HepG2 (cell line): ENCODE measurements around the gene MBLAC1. TPM values are rescaled to one million over a fixed set of nuclear protein-coding genes. Genes with fewer than 3 reads are reported as not detected.
A peak's percentile ranks its signal among the peaks of the same experiment; 100 is the strongest.

Source experiments
- ARID3A ChIP-seq: IDR thresholded peaks from 2 replicates; pipeline ENCODE4 v1.6.1; 2012; ENCODE audit warnings: low read depth, low read length, improper control_type of control experiment
- EED ChIP-seq: sonication (generic); formaldehyde crosslinking; IDR thresholded peaks from 2 replicates; pipeline ENCODE4 v1.5.0; 2020; ENCODE audit warnings: mild to moderate bottlenecking, missing genetic modification reagents
- FOSL2 ChIP-seq: sonication (generic); formaldehyde crosslinking; IDR thresholded peaks from 2 replicates; pipeline ENCODE4 v1.4.0; 2020; ENCODE audit warnings: missing genetic modification reagents
- HNRNPH1 ChIP-seq: fragments of 200-400 bp; formaldehyde crosslinking; optimal IDR thresholded peaks from 2 replicates; pipeline ENCODE3; 2017; ENCODE audit warnings: mild to moderate bottlenecking, low read depth, low read length
- MBD4 ChIP-seq: IDR thresholded peaks from 2 replicates; pipeline ENCODE4 v1.6.1; 2012; ENCODE audit warnings: low read length, inconsistent platforms, borderline replicate concordance
- NFKBIZ ChIP-seq: IDR thresholded peaks from 2 replicates; pipeline ENCODE4 v1.6.1; 2018; ENCODE audit warnings: missing genetic modification reagents, missing compliant biosample characterization
- POLR2A ChIP-seq, 2 experiments: IDR thresholded peaks; 2 replicates each; pipeline ENCODE4 v1.6.1; 2011; ENCODE audit warnings: low read depth in 2 of 2, low read length in 2 of 2, mild to moderate bottlenecking in 1 of 2, moderate library complexity in 1 of 2; ENCODE audit not compliant: insufficient read depth in 1 of 2
- RBM22 ChIP-seq: fragments of 200-400 bp; formaldehyde crosslinking; optimal IDR thresholded peaks from 2 replicates; pipeline ENCODE3; 2017; ENCODE audit warnings: mild to moderate bottlenecking, low read length, moderate library complexity
- SCMH1 ChIP-seq: sonication (generic); formaldehyde crosslinking; IDR thresholded peaks from 2 replicates; pipeline ENCODE4 v1.9.0; 2021; ENCODE audit warnings: missing genetic modification reagents, mild to moderate bottlenecking, borderline replicate concordance
- SSRP1 ChIP-seq: IDR thresholded peaks from 2 replicates; pipeline ENCODE4 v1.6.1; 2016; ENCODE audit warnings: control low read depth
- ZBTB39 ChIP-seq: sonication (generic); formaldehyde crosslinking; IDR thresholded peaks from 2 replicates; pipeline ENCODE4 v1.5.0; 2020; ENCODE audit warnings: missing genetic modification reagents
- ZNF205 ChIP-seq: IDR thresholded peaks from 2 replicates; pipeline ENCODE4 v1.6.1; 2018; ENCODE audit warnings: missing biosample characterization, missing genetic modification reagents
- ZNF230 ChIP-seq: sonication (generic); formaldehyde crosslinking; IDR thresholded peaks from 2 replicates; pipeline ENCODE4 v1.4.0; 2020; ENCODE audit warnings: mild to moderate bottlenecking, missing genetic modification reagents
- ZNF292 ChIP-seq: sonication (generic); formaldehyde crosslinking; IDR thresholded peaks from 2 replicates; pipeline ENCODE4 v1.8.1; 2022; ENCODE audit warnings: mild to moderate bottlenecking, low read depth, missing genetic modification reagents, borderline replicate concordance
- ZNF484 ChIP-seq: sonication (generic); formaldehyde crosslinking; IDR thresholded peaks from 2 replicates; pipeline ENCODE4 v1.5.1; 2020; ENCODE audit warnings: mild to moderate bottlenecking, low read depth, missing genetic modification reagents, borderline replicate concordance
- polyA plus RNA-seq, 8 experiments: library from polyadenylated mRNA; depleted of rRNA in 3 of 8; stranded (reverse) in 7 of 8; unstranded in 1 of 8; fragments of >200 nt; fragmentation: Illumina TruSeq in 4 of 8; extraction: Trizol in 4 of 8; gene quantifications; 2 replicates each; pipeline versions ENCODE4 v1.2.1 to v1.2.3, GENCODE V29; 2011 to 2016; ENCODE audit warnings: low read depth in 4 of 8, missing spikeins in 1 of 8, mixed read lengths in 1 of 8; ENCODE audit not compliant: insufficient read depth in 1 of 8
- total RNA-seq, 5 experiments: library from RNA; depleted of rRNA; stranded (reverse); fragments of >200 nt; fragmentation: Illumina TruSeq; extraction: Trizol; gene quantifications; 2 replicates each; pipeline ENCODE4 v1.2.3, GENCODE V29; 2016; ENCODE audit warnings: low read depth in 1 of 5

Gene MBLAC1
- total and polyA plus RNA-seq, 2 of the 13 experiments (the other 11 are each of a cell fraction or from before 2014, with no cell fraction given) = 0.79 to 2.1 TPM

GRCh38 chr7:100091411-100092181 is 35.2 kb upstream of the MBLAC1 start (continued):
- TF ChIP-seq ZNF292 (CRISPR knock-in tag) (no peak), ZNF484 (no peak), FOSL2 (no peak), SSRP1 (CRISPR knock-in tag) (0 out of 2 replicates have a peak, but pooled peaks have one; percentile 45), ARID3A (no peak), NFKBIZ (CRISPR knock-in tag) (no peak), POLR2A (IDR thresholded peaks at IDR 0.05; ENCODE audit: insufficient read depth in 1 of 2, low read depth in 2 of 2, low read length in 2 of 2) (peak; percentile 13 to 45; a peak in 3 of 4 replicates), ZBTB39 (CRISPR knock-in tag) (no peak), RBM22 (peak; percentile 73), ZNF230 (CRISPR knock-in tag) (no peak), EED (CRISPR knock-in tag) (no peak), MBD4 (0 out of 2 replicates have a peak, but pooled peaks have one; percentile 25), ZNF205 (CRISPR knock-in tag) (no peak), HNRNPH1 (no peak), SCMH1 (CRISPR knock-in tag) (no peak)
